ENCODE data around the gene FBRS. TPM values are rescaled to one million over a fixed set of nuclear protein-coding genes. Genes with fewer than 3 reads are reported as not detected.

FBRS gene
- total and polyA plus RNA-seq, 2 experiments from 2014 or later, result 22.1 to 22.9 TPM

GRCh38 chr16:30647274-30647571, 11.0 kb upstream of the FBRS start:
- H3K9me3 ChIP-seq (ENCODE audit: low read depth), result no peaks in the 10 kb centered on the region
- H3K36me3 ChIP-seq (replicated peaks; ENCODE audit: insufficient read depth, low read depth), result no peaks in the 10 kb centered on the region
- H4K20me1 ChIP-seq (ENCODE audit: insufficient read depth, poor library complexity, severe bottlenecking), result no peaks in the 10 kb centered on the region
- no peaks in the 10 kb centered on the region for H3K27me3 ChIP-seq
- H3K4me1 ChIP-seq (ENCODE audit: insufficient read depth), result peaks cover 6% of the 10 kb centered on the region
- H3K79me2 ChIP-seq, result peaks cover 7% of the 10 kb centered on the region
- no peak overlapping the region for H3K4me2 ChIP-seq
- no peaks in the 10 kb centered on the region for H3K9me2 ChIP-seq (replicated peaks; ENCODE audit: insufficient read depth)
- no peak overlapping the region for H2AFZ ChIP-seq
- DNase-seq (ENCODE audit: low spot score), result no peak
- no peak overlapping the region for H3K4me3 ChIP-seq
- TF ChIP-seq EZH2 (IDR thresholded peaks at IDR 0.05; ENCODE audit: borderline replicate concordance) (no peak), EZH2phosphoT487 (IDR thresholded peaks at IDR 0.05; ENCODE audit: low read depth, severe bottlenecking, unreplicated experiment) (no peak), CTCF (IDR thresholded peaks at IDR 0.05; ENCODE audit: poor library complexity) (no peak)
- no peak overlapping the region for H3K27ac ChIP-seq
- WGBS (ENCODE audit: low lambda C conversion rate, missing lambda C conversion rate), result 100% methylated on average over 1 of the region's 1 CpG

GRCh38 chr16:30649725-30650368, 8.4 kb upstream of the FBRS start:
- Histone ChIP-seq H3K79me2 (peaks cover 15% of the 10 kb centered on the region), H3K4me1 (ENCODE audit: insufficient read depth) (peaks cover 7% of the 10 kb centered on the region), H2AFZ (peak overlapping the region; percentile 96), H3K4me2 (peak overlapping the region; percentile 71), H3K9me3 (ENCODE audit: low read depth) (no peaks in the 10 kb centered on the region), H3K36me3 (replicated peaks; ENCODE audit: insufficient read depth, low read depth) (no peaks in the 10 kb centered on the region), H3K27me3 (no peaks in the 10 kb centered on the region), H3K4me3 (no peak overlapping the region), H3K9me2 (replicated peaks; ENCODE audit: insufficient read depth) (no peaks in the 10 kb centered on the region), H4K20me1 (ENCODE audit: insufficient read depth, poor library complexity, severe bottlenecking) (no peaks in the 10 kb centered on the region), H3K27ac (peak overlapping the region; percentile 82)
- 81% methylated on average over 22 of the region's 22 CpGs for WGBS (ENCODE audit: low lambda C conversion rate, missing lambda C conversion rate)
- TF ChIP-seq EZH2 (IDR thresholded peaks at IDR 0.05; ENCODE audit: borderline replicate concordance) (no peak), EZH2phosphoT487 (IDR thresholded peaks at IDR 0.05; ENCODE audit: low read depth, severe bottlenecking, unreplicated experiment) (no peak), CTCF (IDR thresholded peaks at IDR 0.05; ENCODE audit: poor library complexity) (no peak)
- no peak for DNase-seq (ENCODE audit: low spot score)

DNA sequence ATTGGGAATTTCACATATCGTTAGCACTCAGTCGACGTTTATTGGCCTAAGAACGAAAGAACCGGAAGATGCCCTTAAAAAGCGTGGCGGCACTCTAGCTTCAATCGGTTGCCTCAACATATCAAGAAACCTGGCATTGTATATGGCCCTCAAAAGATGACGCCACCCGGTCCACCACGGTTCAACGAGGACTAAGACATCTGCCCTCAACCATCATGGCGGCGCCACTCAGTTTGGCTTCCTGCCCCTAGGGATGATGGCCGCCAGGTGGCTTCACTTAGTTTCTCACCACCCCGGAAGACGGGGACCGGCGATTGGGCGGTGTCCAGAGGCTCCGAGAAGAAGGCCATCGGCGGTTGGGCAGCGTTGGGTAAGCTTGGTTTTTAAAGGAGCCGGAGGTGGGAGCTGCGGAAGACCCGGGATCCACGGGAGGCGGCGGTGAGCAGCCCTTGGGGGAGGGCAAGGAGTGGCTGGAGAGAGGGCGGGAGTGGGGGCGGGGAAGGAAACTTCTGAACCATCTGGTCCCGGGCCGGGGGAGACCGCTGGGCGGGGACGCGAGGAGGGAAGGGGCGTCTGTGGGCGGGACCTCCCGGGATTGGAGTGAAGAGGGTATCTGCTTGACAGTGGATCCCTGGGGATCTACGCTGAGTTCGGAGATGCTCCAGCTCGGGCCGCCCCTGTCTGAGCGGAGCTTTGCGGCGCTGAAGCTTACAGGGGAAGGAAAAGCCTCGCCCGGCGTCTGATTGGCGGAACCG, 7.7 kb upstream of the FBRS start, which contains the start of gene PRR14:
Gene PRR14 (plus strand): TSS at position 592 of the 755 bp plus-strand sequence. CDS start 686 bp downstream, outside the sequence.
- H3K9me2 ChIP-seq (replicated peaks; ENCODE audit: insufficient read depth), result no peaks in the 10 kb centered on the region
- H4K20me1 ChIP-seq (ENCODE audit: insufficient read depth, poor library complexity, severe bottlenecking), result no peaks in the 10 kb centered on the region
- H3K27me3 ChIP-seq, result no peaks in the 10 kb centered on the region
- peak within 1 kb of the TSS; percentile 96 for H2AFZ ChIP-seq
- peaks cover 15% of the 10 kb centered on the region for H3K79me2 ChIP-seq
- H3K27ac ChIP-seq, result peak within 1 kb of the TSS; percentile 90
- H3K36me3 ChIP-seq (replicated peaks; ENCODE audit: insufficient read depth, low read depth), result no peaks in the 10 kb centered on the region
- DNase-seq (ENCODE audit: low spot score), result peak; percentile 99
- TF ChIP-seq CTCF (IDR thresholded peaks at IDR 0.05; ENCODE audit: poor library complexity), result no peak
- no peak for TF ChIP-seq EZH2phosphoT487 (IDR thresholded peaks at IDR 0.05; ENCODE audit: low read depth, severe bottlenecking, unreplicated experiment)
- TF ChIP-seq EZH2 (IDR thresholded peaks at IDR 0.05; ENCODE audit: borderline replicate concordance), result no peak
- no peaks in the 10 kb centered on the region for H3K9me3 ChIP-seq (ENCODE audit: low read depth)
- H3K4me3 ChIP-seq, result peak within 1 kb of the TSS; percentile 59
- H3K4me1 ChIP-seq (ENCODE audit: insufficient read depth), result peaks cover 7% of the 10 kb centered on the region
- 9% methylated on average over 43 of the region's 53 CpGs for WGBS (ENCODE audit: low lambda C conversion rate, missing lambda C conversion rate)
- H3K4me2 ChIP-seq, result peak within 1 kb of the TSS; percentile 89
